NCI-H2107 treated with DMSO at 0.1 percent for 48 hours (cell line): ENCODE measurements around the gene PRPF38A.
A peak's percentile ranks its signal among the peaks of the same experiment; 100 is the strongest.
"Not testable (repeated sequence)": the region's sequence is repeated elsewhere in the genome, so short reads cannot be mapped to it uniquely, and the experiment has no call there.

Experiments
- DNase-seq: peaks from one replicate; lab custom pipeline; 2025; ENCODE audit not compliant: unreplicated experiment; lab: John Stamatoyannopoulos, UW

PRPF38A gene, protein sequence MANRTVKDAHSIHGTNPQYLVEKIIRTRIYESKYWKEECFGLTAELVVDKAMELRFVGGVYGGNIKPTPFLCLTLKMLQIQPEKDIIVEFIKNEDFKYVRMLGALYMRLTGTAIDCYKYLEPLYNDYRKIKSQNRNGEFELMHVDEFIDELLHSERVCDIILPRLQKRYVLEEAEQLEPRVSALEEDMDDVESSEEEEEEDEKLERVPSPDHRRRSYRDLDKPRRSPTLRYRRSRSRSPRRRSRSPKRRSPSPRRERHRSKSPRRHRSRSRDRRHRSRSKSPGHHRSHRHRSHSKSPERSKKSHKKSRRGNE

DNA sequence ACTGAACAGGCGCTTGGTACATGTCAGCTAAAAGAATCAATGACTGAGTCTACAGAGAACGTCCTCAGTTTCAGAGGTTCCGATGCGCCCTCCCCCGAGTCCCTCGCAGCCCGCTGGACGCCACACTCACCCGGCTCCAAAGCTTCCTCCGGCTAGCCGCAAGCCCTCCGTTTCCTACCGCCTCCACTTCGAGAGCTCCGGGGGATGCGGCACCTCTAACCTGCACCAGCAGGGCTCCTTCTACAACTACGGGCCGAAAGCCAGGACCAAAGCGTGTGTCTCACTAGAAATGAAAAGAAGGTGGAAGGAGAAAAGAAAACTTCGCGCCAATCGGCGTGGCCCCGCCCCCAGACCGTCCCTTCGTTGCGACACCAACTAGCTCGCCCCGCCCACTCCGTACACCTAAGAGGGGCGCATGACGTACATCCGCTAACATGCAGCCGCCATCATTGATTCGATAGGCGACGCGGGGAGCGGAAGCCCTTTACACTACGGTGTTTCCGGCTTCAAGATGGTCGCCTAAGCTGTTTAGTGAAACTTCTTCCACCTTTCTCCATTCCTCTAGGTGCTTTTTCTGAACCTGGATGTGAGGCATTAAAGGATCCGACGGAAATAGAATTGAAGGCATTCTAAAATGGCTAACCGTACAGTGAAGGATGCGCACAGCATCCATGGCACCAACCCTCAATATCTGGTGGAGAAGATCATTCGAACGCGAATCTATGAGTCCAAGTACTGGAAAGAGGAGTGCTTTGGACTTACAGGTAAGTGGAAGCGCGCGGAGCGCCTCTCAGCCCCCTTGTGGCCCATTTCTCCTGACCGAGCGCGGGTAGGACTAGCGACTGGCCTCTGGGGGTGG, at the start of gene PRPF38A, which contains the start of gene ORC1:
Gene PRPF38A, plus strand, starts transcription at position 487 of the 859 bp plus-strand sequence. Its CDS starts 148 bp downstream, at position 635.
Gene ORC1, minus strand, starts transcription at position 308 of the 859 bp plus-strand sequence. CDS start 2,200 bp downstream, outside the sequence.
- peak; percentile 96 for DNase-seq

DNA sequence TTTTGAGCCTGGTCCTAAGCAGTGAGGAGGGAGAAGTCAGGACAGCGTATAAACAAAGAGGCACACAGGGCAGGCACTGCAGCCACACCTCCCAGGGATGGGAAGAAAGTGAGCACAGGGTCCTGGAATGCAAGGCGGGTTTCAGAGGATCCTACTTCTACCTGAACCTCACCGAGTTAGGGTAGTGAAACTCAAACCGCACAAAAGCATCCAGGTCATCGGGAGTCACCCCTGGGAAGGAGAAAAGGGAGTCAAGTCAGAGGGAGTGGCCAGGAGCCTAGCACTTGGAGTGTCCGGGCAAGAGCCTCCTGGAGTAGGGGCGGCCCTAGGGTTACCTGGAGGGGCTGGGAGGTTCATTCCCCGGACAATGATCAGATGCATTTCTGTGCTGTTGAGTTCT, 49.0 kb upstream of the PRPF38A start:
- DNase-seq, result no peak

DNA sequence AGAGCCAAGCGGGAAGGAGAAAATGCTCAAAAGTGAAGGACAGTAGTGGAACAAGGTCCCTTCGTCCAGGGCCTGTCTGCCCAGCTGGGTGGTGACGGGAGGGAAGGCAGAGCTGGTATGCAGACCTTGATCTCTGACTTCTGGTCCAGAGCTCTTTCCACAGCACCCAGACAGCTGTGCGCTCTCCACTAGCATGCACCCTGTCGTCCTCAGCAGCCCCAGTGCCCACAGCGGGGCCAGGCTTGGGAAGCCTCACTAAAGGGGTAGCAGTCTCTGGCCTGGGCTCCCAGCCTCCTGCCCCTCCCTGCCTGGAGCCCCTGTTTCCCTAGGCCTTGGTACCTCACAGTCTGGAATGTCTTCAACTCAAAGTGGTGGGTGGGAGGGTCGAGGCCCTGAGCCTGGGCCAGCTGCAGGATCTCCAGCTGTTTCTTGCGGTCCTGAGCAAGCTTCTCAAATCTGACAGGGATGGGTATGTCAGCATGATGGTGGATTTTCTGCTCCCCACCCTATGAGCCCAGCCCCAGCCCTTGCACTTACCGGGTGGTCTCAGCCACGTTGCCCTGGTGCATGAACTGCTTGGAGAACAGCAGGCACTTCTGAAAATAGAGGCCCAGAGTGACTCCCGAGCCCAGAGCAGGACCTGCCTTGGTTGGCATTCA, 48.4 kb upstream of the PRPF38A start:
- DNase-seq, result no peak

DNA sequence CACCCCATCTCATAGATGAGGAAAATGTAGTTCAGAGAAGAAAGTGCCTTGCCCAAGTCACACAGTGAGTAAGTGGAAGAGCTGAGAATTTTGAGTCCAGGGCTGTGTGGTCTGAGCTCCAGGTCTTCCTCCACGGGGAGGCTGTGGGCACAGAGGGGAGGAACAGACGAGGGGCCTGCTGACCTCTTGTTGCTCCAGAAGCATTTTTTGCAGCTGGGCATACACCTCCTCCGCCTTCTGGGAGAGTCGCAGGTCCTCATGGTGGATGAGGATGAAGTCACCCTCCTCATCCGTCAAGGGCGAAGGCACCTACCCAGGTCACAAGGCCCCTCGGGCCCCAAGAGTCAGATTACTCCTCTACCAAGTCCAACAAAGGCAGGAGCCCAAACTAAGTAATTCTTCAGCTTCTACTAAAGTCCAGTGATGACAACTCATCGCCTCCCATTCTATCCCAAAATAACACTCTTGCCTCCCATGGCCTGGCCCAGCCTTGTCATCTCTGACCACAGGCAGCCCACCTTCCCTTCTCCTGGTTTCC, 47.5 kb upstream of the PRPF38A start:
- no peak for DNase-seq

DNA sequence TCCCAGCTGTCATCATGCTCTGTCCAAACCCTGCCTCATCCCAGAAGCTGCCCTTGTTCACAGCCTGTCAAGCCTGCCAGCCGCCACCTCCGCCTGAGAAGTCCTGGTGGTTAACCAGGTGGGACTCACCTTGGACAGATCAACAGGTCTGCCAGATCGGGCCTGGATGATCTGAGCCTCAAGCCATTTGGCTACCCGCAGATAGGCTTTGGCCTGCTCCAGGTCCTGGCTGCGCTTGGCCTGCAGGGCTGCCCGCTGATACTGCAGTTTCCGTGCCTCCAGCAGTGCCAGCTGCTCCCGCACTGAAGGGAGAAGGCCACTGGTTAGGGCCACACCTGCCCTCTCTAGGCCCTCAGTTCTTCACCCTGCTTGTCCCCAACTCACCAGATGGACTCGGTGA, 47.0 kb upstream of the PRPF38A start:
- no peak for DNase-seq

DNA sequence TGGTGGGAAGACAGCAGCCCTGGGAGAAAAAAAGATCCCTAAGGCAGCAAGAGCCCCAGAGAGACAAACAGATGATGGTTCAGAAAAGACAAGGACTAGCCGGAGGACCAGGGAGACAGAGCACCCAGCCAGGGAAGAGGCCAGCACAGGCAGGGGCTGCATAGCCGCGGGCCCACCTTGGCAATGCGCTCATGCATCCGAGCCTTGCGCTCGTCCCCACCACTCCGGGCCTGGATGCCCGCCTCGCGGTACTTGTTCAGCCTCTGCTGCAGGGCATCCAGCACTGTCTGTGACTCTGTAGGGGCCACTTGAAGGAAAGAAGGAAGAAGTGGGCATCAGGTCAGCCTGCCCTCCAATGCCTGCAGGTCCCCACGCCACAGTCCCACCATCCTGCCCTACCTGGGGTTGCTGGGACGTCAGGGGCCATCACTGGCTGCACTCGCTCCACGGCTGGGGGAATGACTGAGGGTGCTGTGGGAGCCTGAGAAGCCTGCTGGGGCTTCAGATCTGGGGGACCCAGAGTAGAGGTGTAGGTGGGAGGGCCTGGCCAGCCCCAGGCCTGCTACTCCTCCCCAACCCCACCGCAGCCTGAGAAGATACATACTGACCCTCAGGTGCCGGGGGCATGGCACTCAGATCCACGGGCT, 45.4 kb upstream of the PRPF38A start:
- DNase-seq, result no peak

DNA sequence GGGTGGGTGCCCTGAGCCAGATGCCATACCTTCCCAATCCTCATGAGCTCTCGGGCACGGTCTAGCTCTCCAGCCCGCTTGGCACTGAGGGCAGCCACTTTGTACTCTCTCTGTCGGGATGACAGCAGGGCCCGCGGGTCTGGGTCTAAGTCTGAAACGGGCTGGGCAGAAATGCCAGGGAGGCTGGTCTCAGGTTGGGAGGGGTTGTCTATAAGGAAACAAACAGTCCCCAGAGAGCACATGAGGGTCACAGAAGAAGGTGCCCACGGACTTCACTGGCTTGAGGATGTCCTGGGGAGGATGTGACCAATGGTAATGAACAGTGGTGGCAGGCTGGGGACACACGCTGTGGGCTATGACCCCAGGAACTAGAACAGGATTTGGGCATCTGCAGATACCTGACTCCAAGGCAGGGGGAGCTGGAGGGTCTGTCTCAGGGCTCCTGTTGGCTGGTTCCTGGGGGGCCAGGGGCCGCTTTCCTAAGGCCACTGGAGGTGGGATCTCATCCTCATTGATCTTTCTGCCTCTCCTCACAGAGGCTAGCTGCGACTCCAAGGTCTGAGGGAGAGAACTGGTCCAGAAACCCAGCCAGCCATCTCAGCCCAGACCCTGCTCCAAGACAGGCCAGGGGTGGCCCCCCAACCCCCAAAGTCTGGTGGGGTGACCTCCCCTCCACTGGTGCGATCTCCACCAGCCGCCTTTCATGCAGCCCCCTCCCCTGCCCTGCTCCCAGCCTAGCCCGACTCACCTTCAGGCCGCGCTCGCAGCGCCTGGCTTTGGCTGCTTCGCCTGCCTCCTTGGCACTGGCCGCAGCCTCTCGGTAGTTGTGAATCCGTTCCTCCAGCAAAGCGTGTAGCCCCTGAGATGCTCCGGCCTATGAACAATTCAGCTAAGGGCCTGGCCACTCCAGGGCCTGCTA, 44.5 kb upstream of the PRPF38A start:
- DNase-seq, result no peak

DNA sequence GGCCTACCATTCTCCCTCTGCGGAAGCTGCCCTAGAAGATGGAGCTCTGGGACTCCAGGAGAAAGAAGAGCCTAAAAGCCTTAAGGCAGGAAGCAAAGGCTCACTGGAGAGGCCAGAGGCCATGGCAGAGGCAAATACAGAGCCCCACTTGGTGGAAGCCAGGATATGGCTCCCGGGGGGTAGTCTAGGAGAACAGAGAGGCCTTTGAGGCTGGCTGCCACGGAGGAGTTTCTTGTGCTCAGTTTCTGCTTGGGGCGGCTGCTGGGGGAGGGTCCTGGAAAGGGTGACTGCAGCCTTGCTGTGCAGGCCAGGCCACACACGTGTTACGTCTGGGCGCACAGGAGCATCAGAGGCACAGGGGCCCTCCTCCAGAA, 43.8 kb upstream of the PRPF38A start:
- DNase-seq, result no peak

DNA sequence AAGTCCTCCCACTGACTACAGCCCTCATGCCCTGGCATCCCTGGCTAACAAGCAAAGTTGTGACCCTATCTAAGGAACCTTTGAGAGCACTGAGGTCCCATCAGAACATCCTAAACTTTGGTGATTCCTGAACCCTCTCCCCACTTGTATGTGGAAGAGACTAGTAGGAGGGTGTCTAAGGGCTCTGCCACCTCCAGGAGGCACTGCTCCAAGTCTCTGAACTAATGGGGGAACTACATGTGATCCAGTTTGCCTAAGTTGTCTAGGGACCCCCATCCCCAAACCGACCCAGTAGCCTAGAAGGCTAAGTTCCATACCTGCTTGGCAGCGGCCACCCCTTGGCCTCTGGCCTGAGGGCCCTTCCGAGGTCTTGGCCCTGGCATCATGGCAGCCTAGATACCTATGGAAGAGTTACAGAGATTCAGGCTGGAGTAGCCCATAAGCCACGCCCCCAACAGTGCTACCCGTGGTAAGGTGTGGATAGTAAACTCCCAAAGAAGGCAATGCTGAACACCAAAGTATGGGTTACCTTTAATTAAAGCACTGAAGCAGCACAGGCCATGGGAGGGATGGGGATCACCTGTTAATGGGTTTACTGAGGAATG, 40.1 kb upstream of the PRPF38A start:
- DNase-seq, result no peak

DNA sequence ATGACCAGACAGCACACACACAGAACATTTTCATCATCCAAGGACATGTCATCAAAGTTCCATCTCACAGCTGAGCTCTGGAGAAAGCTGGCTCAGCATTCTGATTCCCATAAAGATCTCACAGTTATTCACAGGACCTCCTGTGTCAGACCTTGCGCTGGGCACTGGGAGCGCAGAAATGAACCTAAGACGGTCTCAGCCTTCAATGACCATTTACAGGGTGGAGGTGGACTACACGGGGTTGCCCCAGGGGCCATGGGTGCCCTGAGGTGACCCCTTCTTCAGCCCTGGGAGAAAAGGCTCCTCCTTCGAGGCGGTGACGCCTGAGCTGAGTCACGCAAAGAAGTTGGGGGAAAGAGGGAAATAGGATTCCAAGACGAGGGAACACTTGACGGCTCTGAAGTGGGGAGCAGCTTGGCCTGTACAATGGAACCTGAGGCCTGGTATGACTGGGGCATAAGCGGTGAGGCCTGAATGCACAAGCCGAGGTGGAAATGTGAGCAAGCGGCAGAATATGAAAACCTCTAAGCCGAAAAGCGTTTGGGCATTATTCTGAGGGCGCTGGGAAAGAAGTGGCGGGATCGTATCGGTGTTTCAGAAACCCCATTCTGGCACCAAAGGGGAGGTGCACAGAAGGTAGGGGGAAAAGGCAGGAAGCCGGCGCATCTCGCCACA, 39.2 kb upstream of the PRPF38A start:
- peak; percentile 29 for DNase-seq

DNA sequence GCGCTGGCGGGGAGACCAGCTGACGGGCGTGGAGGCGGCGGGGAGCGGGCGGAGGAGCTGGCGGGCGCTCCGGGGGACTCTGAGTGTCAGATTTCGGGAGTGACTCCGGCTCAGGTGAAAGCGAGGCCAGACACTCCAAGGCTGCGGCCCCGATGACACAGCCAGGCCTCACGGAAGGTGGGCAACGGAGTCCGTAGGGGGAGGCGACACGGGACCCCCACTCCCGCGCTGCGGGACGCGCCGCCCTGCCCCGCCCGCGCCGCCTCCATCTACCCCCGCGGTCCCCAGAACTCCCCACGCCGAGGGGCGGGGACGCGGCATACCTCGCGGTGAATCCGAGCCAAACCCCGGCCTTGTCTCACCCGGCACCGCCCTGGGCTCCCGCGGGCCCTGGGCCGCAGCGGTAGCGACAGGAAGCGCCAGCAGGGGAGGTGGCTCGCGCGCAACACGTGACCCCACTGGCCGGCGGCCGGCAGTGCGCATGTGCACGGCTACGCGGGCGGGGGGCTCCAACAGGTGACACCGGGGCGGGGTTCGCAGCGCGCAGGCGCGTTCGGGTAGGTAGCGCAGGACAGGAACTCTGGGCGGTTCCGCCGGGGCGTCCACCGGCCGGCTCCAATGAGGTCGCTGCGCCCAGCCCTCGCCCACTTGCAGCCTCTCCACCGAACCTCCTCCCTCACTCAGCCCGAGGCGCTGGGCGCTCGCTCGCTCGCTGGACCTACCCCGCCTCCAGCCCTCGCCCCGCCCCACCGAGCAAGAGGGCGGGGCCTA, 38.5 kb upstream of the PRPF38A start, which contains the start of gene CC2D1B:
Gene CC2D1B, minus strand, starts transcription at position 460 of the 771 bp plus-strand sequence. CDS start 1,585 bp downstream, outside the sequence.
- peak; percentile 98 for DNase-seq

DNA sequence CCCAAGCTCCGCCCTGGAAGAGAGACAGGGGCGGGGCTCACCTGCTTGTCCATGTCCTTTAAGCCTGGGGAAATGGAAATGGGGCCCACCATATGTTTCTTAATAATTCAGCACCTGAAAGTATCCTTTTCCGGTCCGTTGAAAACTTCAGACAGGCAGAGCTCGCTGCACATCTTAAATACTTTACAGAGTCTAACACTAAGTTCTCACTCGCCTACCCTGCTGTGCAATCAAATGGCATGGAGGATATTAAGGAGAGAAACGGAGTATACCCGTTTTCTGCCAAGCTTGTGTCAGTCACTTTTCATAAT, 37.9 kb upstream of the PRPF38A start:
- DNase-seq, result no peak

DNA sequence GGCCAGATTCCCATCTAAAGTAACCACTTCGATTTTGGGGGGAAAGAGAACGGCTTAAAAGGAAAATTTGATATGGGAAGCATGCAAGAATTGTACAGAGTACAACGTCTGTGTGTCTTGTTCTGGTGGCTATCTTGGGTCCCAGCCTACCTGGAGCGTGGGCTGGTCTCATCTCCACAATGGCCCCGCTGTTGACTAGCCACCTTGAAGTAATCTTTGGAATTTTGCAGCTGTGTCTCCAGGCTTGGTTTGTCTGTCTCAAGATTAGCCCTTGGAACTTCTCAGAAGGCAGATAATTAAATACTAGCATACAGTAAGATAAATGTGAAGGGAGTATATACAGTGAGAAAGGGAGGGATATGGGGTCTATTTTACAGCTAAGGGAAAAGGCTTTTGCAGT, 37.1 kb upstream of the PRPF38A start:
- no peak for DNase-seq

DNA sequence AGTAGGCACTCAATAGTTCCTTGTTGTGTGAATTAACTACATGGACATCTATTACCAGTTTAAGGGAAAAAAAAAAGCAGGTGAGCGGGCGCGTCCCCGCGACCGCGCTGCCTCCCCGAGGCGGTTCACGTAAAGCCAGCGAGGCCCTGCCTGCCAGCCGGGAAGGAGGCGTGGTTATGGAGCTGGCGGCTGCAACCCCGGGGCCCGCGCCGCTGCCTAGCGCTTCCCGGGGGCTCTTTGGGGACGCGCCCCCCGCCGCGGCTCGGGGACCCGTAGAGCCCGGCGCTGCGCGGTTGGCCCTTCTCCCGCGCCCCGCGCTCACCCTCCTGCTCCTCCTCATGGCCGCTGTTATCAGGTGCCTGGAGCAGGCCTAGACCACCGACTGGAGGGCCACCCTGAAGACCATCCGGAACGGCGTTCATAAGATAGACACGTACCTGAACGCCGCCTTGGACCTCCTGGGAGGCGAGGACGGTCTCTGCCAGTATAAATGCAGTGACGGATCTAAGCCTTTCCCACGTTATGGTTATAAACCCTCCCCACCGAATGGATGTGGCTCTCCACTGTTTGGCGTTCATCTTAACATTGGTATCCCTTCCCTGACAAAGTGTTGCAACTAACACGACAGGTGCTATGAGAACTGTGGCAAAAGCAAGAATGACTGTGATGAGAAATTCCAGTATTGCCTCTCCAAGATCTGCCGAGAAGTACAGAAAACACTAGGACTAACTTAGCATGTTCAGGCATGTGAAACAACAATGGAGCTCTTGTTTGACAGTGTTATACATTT, 35.8 kb upstream of the PRPF38A start:
- peak; percentile 67 for DNase-seq

DNA sequence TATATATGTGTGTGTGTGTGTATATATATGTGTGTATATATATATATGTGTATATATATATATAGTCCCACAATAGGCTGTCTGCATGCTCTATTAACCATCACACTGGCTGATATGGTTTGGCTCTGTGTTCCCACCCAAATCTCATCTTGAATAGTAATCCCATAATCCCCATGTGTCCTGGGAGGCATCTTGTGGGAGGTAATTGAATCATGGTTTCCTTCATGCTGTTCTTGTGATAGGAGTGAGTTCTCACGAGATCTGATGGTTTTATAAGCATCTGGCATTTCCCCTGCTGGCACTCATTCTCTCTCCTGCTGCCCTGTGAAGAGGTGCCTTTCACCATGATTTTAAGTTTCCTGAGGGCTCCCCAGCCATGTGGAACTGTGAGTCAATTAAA, 34.6 kb upstream of the PRPF38A start:
- DNase-seq, result not testable (repeated sequence)

DNA sequence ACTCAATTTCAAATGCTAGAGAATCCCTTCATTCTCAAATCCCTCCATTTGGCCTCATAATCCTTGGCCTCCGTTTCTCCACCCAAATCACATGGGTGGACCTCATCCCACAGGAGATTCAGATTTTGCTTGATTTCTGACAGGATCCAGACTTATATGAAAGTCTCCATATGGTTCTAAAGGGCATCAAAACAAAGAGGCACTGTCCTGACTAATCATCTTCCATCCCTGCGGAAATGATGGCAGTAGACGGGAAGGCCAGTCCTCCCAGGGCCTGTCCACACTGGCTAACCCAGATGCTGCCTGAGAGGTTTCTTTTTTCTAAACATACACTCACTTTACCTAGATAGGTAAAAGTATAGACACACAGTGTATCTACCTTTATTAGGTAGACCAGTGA, 19.0 kb upstream of the PRPF38A start:
- no peak for DNase-seq

DNA sequence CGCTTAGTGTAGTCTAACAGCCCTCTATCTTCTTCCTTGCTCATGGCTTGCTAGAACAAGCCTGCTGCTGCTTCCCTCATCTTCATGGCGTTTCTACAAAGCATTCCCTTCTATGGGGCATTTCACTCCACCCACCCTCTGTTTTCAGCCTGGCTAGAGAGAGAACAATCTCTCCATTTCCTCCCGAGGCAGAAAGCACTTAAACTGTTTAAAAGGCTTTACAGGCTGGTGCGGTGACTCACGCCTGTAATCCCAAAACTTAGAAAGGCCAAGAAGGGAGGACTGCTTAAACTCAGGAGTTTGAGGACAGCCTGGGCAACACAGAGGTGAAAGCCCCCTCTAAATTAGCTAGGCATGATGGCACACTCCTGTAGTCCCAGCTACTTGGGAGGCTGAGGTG, 17.9 kb upstream of the PRPF38A start:
- no peak for DNase-seq
